Activated naive CD4-positive, alpha-beta T cell (primary cell): Measurements from ENCODE around the gene GPR12.
"Not testable (repeated sequence)": the region's sequence is repeated elsewhere in the genome, so short reads cannot be mapped to it uniquely, and the experiment has no call there.

ENCODE experiments used
- DNase-seq, 4 experiments: peaks; one replicate each; lab custom pipeline; 2025; lab: John Stamatoyannopoulos, UW

Gene GPR12

DNA sequence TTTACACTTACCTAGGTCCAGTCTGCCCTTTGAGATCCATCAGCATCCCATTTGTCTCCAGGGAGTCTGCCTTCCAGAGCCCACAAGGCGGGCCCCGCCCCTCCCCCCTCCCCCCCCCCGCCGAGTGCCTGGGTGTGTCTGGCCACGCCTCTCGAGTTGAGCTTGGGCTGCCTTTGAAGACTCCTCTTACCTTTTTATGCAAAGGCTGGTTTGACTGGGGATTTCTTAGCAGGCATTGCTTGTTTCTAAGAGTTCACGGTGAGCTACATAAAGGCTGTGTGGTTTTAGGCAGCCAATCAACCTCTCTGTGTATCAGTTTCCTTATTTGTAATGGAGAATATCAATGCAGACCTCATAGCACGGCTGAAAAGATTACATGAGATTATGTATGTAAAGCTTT is 11.3 kb downstream of the GPR12 start:
- no peak for DNase-seq

DNA sequence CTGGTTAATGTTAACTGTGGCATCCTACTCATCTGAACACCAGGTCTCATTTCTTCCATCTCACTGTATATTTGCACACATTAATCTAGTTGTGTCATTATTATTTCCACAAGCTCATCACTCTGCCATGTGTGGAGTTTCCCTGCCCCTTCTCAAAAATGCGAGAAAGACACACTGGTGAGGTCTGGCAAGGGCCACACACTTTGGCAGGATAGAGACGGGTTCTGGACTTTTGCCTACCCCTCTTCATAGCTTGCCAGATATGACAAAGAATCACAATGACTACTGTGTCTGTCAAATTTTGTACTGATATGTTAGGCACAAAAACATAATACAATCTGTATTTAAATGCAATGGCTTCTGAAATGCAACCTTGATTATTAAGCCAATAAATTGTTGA is 12.9 kb downstream of the GPR12 start:
- DNase-seq = no peak

DNA sequence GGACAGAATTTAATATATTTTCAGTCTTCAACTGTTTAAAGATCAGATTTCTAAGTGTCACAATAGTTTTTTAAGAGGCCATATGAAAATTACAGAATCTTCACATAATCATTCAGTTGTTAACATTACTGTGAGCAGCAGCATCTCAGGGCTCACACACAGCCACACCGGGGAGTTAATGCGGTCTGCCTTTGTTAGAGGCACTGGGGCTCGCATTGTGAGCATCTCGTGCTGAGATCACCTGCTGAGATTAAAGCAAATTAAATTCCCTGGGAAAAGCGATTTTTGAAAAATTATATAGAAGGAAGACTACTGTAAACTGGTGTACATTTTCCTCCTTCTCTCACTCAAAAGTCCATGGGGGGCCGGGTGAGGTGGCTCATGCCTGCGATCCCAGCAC is 16.6 kb downstream of the GPR12 start:
- DNase-seq = no peak

DNA sequence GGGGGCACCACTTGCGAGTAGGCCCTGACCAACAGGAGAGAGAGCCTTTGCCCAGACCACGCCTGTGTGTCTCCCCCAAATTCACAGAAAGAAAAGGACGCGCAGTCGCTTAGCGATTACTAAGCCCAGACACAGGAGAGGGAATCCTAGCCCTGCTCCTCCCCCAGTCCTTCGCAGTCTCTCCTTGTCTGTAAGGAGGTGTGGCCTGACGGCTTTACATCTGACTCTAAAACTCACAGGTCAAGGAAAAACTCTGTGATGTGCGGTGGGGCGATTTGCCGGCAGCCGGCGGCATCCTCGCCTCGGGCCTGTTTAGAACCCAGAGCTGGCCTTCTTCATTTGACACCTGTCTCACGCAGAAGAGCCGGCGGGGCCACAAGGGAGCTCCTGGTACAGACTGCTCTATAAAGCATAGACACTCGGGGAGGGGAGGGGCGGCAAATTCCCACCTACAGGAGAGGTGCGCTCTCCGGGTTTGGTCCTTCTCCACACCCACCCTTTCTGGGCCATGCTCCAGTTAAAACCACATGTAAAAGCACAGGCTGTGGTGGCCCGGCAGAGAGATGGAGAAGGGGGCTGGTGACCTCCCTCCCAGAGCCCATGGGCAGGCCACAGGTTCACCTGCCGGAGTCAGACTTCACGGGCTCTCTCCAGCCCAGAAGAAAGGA is 17.8 kb downstream of the GPR12 start:
- no peak for DNase-seq

DNA sequence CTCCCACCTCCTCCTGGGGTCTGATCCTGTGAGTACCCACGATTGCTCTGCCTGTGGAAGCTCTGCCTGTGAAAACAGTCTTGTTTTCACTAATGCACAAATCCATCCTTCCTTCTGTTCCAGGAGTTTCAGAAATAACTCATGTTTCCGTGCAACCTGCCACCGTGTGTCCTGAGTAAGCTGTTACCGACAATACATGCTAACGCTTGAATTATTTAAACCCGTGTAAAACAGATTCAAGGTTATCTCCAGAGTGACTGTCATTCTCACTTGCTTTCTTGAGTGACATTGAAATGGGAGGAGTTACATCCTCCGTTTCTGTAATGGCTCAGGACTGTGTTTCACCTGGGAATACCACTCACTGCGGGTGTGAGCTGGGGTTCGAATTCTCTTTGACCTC is 24.9 kb downstream of the GPR12 start:
- no peak for DNase-seq

DNA sequence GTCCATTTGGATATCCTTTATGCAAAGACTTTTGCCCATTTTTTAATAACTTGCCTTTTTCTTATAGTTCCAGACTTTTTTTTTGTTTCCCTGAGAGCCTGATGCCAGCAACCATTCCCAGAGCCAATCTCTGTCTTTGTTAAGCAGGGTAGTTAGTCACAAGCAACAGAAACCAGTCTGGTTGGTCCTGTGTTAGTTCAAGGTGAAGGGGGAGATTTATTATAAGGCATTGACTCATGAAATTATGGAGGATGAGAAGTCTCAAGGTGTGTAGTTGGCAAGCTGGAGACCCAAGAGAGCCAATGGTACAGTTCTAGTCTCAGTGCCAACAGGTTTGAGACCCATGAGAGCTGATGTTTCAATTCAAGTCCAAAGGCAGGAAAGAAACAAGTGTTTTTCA is 33.0 kb downstream of the GPR12 start:
- DNase-seq = no peak

DNA sequence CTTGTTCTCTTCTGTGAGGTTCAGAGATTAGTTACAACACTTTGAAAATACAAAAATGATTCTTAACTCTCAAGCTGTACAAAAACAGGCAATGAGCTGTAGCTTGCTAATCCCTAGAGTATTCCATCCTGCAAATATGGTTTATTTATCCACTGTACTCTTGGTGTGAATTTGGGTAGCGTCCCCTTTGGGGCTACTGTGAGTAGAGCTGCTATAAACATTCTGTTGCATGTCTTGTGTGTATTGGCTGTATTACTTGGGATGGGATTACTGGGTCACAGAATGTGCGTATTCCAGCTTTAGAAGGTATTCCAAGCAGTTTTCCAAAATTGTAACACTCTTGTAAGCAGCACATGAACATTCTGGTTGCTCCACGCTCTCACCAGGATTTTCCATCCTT is 33.5 kb downstream of the GPR12 start:
- no peak for DNase-seq

DNA sequence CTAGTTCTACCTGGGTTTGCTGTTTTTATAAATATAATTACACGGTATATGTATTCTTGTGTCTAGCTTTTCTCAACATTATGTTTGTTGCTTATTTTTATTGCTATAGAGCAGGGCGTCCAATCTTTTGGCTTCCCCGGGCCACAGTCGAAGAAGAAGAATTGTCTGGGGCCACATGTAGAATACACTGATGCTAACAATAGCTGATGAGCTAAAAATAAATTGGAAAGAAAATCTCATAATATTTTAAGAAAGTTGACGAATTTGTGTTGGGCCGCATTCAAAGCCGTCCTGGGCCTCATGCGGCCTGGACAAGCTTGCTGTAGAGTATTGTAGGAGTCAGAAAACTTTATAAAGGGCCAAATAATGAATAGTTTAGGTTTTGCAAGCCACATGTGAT is 33.9 kb downstream of the GPR12 start:
- no peak for DNase-seq

DNA sequence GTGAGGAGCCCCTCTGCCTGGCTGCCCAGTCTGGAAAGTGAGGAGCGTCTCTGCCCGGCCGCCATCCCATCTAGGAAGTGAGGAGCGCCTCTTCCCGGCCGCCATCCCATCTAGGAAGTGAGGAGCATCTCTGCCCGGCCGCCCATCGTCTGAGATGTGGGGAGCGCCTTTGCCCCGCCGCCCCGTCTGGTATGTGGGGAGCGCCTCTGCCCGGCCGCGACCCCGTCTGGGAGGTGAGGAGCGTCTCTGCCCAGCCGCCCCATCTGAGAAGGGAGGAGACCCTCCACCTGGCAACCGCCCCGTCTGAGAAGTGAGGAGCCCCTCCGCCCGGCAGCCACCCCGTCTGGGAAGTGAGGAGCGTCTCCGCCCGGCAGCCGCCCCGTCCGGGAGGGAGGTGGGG is 37.0 kb downstream of the GPR12 start:
- DNase-seq = not testable (repeated sequence)

DNA sequence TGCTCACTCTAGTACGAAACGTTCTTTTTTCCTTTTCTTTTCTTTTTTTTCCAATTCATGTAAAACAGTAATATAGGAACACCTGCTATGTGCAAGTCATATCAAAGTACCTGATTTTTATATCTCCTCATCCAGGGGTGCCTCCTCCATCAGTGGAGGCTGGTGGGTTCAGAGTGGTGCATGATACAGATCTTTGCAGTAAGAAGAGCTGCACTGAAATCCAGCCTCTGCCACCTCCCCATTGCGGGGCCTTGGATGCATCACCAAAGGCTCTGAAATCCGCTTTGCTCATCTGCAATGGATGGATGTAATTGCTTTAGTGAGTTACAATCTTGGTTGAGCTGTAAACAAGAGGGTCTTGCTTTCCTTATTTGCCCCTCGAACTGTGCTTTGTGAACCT is 38.3 kb downstream of the GPR12 start:
- DNase-seq = no peak

DNA sequence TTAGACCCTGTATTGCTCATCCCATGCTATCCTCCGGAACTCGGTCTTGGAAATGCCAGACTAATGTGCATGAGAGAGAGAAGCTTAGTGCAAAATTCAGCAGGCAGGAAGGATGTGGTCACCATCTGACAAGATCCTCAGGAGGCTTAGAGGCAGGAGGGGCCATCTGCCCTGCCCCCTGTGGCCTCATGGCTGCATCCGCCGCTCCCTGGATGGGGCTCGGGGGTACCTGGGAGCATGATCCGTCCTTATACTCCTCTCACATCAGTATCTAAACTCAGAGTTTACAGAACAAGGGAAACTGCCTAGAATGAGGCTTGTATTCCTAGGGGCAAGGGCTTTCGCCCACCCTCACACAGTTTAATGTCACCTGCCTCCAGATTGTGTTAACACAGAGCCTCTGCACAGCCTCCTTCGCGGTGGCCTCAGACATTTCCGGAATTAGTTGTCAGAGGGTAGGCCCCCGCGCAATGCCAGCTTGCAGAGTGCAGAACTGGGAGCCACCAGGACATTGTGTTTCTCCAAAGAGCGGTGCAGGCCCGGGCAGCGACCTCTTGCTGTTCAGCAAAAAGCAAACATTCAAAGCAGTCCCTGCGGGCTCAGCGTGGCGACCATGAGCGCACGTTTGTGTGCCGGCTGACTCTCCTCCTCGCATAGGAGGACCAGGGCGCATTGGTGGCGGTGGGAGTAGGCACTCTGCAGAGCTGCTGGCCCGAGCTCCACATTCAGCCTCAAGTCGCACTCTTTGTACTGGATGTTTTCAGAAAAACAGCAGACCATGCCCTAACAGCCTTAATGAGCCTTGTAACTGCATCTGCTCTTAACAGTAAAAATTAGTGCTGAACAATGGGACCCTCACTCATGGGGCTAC is 39.1 kb downstream of the GPR12 start:
- DNase-seq = peak in 1 of 4 experiments; percentile 8

DNA sequence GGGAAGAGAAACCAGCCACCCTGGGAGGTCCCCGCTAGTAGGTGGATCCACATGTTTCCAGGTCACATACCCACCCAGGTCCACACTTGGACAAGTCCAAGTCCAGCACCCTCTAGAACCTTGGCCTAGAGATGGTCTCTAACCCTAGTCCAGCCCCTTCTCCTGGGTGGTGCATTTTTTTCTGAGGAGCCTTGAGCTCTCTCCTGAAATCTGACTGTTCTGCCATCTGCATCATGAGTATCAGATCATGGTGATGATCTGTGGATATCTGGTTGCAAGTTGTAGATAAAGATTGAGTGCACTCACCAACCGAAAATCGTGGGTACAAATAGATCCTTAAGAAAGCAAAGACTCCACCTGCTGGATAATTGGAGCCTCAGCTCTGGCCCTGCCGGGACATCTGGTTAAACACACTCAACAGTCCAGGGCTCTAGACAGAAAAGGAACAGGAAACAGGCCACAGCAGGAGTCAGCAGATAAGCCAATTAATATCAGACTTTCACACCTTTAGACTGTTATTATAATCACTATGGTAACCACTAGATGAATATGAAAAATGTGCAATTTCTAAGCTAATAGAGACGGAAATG is 41.1 kb downstream of the GPR12 start:
- DNase-seq = no peak

DNA sequence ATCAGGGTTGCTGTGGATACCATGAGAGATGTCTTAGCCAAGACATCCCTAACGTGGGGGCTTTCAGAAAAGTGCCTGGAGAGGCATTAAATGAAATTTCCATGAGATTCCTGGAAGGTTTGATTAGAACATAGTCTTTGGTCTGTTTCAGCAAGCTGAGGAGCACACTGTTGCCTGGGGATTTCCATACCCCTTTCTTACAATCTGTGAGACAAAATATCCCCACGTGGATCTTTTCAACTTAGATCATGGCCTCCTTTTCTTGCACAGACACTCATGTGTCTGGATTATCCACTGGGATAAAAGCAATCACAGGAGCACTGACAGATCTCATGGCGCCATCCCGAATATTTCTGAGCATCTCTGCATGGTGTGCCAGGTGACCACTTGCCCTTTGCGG is 41.7 kb downstream of the GPR12 start:
- no peak for DNase-seq

DNA sequence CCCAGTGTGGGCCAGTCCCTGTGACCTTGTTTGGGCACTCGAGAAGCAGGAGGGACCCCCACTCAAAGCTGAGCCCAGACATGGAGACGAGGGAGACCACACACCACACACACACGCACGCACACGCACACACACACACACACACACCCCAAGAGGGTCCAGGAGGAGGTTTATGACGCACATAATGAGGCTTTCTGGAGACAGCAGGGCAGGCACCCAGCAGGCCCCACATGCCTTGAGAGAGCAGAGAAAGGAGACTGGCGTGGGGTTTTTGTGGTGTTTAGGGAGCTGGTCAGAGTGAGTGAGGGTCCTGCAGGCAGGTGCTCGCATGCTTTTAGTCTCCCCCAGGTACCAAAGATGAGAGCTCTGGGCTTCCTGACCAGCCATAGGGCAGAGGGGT is 42.4 kb downstream of the GPR12 start:
- DNase-seq = no peak

DNA sequence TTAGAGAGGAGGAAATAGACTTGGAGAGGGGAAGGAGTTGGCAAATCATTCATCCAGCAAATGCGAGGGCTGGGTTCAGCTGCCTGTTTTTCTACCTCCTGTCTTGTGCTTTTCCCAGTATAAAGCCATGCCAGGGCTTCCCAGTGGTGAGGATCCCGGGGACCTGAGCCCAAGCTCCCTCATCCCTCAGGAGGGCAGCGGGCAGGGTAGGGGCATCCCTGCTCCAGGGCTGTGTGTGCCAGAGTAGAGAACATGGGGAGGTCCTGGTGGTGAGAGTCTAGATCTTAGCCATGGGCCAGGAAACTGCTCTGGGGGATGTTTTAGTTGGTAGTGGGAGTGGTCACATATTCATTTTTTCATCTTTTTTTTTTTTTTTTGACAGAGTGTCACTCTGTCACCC is 43.6 kb downstream of the GPR12 start:
- no peak for DNase-seq

DNA sequence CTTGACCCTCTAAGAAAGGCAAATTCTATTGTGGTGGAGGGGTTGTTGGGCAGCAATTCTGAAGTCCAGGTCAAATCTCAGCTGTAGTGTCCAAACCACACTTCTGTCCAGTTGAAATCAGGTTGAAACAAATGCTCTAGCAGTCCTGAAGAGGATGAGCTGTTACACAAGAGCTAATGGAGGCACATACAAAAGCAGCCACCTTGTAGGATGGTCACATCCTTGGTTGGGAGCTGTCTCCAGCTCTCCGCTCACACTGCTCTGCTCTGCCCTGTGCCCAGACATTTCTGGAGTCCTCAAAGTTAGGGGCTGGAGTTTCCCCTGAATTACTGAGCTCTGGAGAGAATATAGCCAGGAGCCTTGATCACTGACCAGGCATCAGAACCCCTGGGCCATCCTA is 47.2 kb downstream of the GPR12 start:
- no peak for DNase-seq

DNA sequence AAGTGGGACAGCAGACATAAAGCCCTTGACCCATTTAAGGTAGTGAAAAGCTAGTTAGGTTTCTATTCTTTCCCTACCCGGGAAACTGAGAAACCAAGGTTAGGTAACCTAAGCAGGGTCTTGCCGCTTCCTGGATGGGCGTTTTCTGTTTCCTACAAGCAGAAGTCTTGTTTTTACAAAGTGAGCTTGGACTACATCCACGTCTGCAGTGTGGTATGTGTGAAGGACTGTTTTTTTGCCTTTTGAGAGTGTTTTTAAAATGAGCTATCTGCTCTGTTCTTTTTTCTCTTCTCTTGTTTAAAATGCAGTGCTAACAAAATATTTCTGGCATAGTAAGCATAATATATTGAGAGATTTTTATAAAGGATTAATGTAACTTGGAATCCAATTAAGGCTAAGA is 49.4 kb downstream of the GPR12 start:
- DNase-seq = no peak

DNA sequence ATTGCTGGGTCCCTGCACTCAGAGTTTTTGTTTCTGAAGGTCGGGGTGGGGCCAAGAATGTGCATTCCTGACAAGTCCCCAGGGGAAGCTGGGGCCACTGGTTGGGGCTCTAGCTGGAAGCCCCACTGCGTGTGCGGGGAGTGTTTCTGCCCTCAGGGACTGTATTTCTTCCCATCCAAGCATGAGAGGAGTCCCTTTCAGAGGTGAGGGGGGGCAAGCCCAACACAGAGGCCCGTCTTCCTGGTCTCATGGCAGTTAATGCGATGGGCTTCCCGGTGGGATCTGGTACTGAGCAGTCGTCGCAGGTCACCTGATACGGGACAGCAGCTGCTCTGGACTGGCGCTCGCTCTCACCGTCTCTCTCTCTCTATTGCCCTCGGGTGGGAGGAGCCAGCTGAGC is 50.4 kb downstream of the GPR12 start:
- DNase-seq = no peak

DNA sequence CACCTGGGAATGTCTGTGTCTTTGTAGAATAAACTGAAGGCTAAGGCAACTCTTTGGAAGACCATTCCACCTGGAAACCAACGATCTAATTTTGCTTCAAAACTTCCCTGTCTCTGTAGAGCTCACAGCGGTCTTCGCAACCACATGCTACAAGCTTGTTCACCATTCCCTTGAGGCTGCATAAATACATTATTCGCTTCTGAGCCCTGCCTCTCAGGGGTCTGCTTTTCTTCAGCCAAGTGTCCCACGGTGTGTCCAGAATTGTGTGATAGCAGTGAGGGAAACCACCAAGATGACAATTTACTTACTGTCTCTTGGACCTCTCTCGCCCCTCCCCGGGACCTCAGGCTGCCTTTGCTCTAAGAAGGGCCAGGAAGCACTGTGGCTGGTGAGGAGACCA is 51.1 kb downstream of the GPR12 start:
- no peak for DNase-seq

DNA sequence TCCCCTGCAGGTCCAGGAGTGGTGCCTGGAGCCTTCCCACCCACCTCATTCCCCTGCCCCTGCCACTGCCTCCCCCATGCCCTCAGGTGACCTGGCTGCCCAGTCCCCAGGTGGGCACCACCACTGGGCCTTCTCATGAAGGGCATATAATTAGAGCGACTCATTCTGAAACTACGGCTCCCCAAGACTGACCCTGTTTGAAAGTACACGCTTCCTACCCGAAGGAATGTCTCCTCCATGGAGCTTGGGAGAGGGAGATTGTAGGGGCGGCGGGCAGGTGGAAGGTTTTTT is 52.6 kb downstream of the GPR12 start:
- DNase-seq = no peak

DNA sequence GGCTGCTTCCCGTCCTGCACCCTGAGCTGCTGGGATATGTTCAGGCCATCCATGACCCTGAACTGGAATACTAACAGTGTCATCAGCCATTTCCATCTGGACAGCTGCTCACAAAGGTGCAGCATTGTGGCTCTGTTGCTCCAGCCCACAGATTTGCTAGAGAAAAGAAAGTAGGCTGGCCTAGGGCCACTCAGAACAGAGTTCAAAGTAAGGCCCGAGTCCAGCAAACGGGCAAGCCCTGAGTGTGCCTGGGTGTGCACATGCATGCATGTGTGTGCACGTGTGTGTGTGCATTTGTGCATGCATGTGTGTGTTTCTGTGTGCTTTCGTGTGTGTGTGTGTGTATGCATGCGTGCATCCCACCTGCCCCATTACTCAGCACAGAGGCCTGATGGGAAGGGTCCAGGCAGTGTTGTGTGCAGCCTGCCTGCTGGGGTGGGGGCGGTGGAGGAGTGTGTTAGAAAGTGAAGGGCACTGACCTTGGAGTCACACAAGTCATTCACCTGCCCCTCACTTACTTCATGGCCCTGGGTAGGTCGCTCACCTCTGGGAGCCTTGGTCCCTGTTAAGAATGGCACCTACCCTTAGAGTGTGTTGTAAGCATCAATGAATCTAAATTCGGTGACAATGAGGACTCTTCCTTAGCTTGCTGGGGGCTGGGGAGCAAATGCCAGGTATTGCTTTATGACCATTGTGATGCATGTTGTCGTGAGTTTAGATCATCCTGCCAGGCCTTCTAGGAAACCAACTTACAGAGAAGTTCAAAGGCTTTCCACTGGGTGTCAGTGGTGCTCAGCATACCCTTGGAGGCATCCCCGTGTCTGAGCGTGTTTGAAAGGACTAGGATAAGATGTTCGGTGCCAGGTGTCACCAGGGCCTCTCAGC is 53.2 kb downstream of the GPR12 start:
- peak in 1 of 4 experiments; percentile 15 for DNase-seq

DNA sequence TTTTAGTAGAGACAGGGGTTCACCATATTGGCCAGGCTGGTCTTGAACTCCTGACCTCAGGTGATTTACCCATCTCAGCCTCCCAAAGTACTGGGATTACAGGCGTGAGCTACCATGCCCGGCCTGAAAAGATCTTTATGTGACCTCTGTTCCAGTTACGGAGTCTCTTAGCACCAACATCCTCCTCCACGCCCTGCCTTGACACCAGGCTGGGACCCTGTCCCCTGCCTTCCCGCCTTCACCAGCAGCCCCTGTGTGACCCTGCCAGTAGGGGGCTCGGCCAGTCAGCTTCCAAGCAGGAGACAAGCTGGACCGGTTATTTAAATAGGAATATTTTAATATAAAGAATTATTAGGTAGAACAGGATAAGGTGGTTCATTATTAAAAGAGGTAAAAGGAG is 54.2 kb downstream of the GPR12 start:
- no peak for DNase-seq

DNA sequence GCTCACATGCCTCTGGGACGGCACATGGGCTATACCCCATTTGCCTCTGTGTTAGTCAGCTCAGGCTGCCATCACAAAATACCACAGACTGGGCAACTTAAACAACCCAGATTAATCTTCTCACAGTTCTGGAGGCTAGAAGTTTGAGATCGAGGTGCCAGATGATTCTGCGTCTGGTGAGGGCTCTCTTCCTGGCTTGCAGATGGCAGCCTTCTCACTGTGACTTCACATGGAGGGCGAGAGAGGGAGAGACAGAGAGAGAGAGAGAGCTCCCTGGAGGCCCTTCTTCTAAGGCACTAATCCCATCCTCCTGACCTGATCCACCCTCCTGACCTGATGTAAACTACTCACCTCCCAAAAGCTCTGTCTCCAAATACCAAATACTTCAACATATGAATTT is 55.0 kb downstream of the GPR12 start:
- DNase-seq = no peak
